ENCODE results near the gene SMIM38. TPM values are rescaled to one million over a fixed set of nuclear protein-coding genes. Genes with fewer than 3 reads are reported as not detected.
A peak's percentile ranks its signal among the peaks of the same experiment; 100 is the strongest.

SMIM38 gene
- total and polyA plus RNA-seq, 9 of the 15 experiments (the other 6 are each of a cell fraction or from before 2014, with no cell fraction given) = 0.07 to 1.2 (median 0.21) TPM; not detected in 2

DNA sequence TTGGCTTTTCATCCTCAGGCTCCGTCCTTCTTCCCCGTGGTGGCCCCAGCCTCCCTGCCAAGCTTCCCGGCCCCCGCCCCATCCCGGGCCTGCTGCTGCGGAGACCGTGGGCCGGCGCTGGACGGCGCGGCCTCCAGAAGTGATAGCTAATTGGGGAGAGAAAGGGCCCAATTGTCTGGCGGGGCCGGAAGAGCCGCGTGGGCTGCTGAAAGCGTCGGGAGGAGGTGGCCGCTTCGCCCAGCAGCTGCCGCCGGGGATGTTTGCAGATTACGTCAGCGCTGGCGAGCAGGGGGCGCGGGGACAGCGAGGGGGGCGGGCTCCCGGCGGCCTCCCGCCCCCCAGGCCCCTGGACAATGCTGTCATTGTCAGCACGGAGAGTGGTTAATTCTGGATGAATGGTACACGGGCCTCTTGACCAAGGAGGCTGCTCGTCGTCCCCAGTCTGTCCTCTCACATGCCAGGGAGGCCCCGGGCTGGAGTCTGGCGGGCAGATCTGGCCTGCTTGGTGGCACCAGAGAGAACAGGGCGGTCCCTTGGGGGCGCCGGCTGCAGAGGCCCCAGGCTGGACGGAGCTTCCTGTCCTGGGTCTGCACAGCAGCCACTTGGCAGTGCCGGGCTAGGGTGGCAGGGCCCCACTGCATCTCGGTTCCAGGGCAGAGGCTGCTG, 1.6 kb downstream of the SMIM38 start (continued):
- TF ChIP-seq, protein P1, sequence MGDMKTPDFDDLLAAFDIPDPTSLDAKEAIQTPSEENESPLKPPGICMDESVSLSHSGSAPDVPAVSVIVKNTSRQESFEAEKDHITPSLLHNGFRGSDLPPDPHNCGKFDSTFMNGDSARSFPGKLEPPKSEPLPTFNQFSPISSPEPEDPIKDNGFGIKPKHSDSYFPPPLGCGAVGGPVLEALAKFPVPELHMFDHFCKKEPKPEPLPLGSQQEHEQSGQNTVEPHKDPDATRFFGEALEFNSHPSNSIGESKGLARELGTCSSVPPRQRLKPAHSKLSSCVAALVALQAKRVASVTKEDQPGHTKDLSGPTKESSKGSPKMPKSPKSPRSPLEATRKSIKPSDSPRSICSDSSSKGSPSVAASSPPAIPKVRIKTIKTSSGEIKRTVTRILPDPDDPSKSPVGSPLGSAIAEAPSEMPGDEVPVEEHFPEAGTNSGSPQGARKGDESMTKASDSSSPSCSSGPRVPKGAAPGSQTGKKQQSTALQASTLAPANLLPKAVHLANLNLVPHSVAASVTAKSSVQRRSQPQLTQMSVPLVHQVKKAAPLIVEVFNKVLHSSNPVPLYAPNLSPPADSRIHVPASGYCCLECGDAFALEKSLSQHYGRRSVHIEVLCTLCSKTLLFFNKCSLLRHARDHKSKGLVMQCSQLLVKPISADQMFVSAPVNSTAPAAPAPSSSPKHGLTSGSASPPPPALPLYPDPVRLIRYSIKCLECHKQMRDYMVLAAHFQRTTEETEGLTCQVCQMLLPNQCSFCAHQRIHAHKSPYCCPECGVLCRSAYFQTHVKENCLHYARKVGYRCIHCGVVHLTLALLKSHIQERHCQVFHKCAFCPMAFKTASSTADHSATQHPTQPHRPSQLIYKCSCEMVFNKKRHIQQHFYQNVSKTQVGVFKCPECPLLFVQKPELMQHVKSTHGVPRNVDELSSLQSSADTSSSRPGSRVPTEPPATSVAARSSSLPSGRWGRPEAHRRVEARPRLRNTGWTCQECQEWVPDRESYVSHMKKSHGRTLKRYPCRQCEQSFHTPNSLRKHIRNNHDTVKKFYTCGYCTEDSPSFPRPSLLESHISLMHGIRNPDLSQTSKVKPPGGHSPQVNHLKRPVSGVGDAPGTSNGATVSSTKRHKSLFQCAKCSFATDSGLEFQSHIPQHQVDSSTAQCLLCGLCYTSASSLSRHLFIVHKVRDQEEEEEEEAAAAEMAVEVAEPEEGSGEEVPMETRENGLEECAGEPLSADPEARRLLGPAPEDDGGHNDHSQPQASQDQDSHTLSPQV (IDR thresholded peaks at IDR 0.05) = 0 out of 2 replicates have a peak, but pooled peaks have one; percentile 30
- no peak for TF ChIP-seq ARHGAP35 (IDR thresholded peaks at IDR 0.05; ENCODE audit: partially characterized antibody)
- TF ChIP-seq ZNF583 (CRISPR knock-in tag; IDR thresholded peaks at IDR 0.05) = no peak
- no peak for TF ChIP-seq ETV6 (IDR thresholded peaks at IDR 0.05; ENCODE audit: borderline replicate concordance in 1 of 2, low read depth in 2 of 2, low read length in 1 of 2)
- TF ChIP-seq ETV6 (CRISPR knock-in tag; IDR thresholded peaks at IDR 0.05; ENCODE audit: borderline replicate concordance) = no peak
- TF ChIP-seq DDX20 (tag; IDR thresholded peaks at IDR 0.05; ENCODE audit: low read depth) = no peak
- TF ChIP-seq, protein P2, sequence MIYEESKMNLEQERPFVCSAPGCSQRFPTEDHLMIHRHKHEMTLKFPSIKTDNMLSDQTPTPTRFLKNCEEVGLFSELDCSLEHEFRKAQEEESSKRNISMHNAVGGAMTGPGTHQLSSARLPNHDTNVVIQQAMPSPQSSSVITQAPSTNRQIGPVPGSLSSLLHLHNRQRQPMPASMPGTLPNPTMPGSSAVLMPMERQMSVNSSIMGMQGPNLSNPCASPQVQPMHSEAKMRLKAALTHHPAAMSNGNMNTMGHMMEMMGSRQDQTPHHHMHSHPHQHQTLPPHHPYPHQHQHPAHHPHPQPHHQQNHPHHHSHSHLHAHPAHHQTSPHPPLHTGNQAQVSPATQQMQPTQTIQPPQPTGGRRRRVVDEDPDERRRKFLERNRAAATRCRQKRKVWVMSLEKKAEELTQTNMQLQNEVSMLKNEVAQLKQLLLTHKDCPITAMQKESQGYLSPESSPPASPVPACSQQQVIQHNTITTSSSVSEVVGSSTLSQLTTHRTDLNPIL (CRISPR knock-in tag; IDR thresholded peaks at IDR 0.05) = no peak
- no peak for TF ChIP-seq SMARCC2 (IDR thresholded peaks at IDR 0.05; ENCODE audit: low read depth)
- no peak for TF ChIP-seq SP2 (IDR thresholded peaks at IDR 0.05; ENCODE audit: extremely low read depth, low read depth, low read length, poor library complexity, severe bottlenecking)
- TF ChIP-seq, protein P3, sequence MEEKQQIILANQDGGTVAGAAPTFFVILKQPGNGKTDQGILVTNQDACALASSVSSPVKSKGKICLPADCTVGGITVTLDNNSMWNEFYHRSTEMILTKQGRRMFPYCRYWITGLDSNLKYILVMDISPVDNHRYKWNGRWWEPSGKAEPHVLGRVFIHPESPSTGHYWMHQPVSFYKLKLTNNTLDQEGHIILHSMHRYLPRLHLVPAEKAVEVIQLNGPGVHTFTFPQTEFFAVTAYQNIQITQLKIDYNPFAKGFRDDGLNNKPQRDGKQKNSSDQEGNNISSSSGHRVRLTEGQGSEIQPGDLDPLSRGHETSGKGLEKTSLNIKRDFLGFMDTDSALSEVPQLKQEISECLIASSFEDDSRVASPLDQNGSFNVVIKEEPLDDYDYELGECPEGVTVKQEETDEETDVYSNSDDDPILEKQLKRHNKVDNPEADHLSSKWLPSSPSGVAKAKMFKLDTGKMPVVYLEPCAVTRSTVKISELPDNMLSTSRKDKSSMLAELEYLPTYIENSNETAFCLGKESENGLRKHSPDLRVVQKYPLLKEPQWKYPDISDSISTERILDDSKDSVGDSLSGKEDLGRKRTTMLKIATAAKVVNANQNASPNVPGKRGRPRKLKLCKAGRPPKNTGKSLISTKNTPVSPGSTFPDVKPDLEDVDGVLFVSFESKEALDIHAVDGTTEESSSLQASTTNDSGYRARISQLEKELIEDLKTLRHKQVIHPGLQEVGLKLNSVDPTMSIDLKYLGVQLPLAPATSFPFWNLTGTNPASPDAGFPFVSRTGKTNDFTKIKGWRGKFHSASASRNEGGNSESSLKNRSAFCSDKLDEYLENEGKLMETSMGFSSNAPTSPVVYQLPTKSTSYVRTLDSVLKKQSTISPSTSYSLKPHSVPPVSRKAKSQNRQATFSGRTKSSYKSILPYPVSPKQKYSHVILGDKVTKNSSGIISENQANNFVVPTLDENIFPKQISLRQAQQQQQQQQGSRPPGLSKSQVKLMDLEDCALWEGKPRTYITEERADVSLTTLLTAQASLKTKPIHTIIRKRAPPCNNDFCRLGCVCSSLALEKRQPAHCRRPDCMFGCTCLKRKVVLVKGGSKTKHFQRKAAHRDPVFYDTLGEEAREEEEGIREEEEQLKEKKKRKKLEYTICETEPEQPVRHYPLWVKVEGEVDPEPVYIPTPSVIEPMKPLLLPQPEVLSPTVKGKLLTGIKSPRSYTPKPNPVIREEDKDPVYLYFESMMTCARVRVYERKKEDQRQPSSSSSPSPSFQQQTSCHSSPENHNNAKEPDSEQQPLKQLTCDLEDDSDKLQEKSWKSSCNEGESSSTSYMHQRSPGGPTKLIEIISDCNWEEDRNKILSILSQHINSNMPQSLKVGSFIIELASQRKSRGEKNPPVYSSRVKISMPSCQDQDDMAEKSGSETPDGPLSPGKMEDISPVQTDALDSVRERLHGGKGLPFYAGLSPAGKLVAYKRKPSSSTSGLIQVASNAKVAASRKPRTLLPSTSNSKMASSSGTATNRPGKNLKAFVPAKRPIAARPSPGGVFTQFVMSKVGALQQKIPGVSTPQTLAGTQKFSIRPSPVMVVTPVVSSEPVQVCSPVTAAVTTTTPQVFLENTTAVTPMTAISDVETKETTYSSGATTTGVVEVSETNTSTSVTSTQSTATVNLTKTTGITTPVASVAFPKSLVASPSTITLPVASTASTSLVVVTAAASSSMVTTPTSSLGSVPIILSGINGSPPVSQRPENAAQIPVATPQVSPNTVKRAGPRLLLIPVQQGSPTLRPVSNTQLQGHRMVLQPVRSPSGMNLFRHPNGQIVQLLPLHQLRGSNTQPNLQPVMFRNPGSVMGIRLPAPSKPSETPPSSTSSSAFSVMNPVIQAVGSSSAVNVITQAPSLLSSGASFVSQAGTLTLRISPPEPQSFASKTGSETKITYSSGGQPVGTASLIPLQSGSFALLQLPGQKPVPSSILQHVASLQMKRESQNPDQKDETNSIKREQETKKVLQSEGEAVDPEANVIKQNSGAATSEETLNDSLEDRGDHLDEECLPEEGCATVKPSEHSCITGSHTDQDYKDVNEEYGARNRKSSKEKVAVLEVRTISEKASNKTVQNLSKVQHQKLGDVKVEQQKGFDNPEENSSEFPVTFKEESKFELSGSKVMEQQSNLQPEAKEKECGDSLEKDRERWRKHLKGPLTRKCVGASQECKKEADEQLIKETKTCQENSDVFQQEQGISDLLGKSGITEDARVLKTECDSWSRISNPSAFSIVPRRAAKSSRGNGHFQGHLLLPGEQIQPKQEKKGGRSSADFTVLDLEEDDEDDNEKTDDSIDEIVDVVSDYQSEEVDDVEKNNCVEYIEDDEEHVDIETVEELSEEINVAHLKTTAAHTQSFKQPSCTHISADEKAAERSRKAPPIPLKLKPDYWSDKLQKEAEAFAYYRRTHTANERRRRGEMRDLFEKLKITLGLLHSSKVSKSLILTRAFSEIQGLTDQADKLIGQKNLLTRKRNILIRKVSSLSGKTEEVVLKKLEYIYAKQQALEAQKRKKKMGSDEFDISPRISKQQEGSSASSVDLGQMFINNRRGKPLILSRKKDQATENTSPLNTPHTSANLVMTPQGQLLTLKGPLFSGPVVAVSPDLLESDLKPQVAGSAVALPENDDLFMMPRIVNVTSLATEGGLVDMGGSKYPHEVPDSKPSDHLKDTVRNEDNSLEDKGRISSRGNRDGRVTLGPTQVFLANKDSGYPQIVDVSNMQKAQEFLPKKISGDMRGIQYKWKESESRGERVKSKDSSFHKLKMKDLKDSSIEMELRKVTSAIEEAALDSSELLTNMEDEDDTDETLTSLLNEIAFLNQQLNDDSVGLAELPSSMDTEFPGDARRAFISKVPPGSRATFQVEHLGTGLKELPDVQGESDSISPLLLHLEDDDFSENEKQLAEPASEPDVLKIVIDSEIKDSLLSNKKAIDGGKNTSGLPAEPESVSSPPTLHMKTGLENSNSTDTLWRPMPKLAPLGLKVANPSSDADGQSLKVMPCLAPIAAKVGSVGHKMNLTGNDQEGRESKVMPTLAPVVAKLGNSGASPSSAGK (IDR thresholded peaks at IDR 0.05) = no peak
